ENCODE data around the gene CD2.

The CD2 gene

DNA sequence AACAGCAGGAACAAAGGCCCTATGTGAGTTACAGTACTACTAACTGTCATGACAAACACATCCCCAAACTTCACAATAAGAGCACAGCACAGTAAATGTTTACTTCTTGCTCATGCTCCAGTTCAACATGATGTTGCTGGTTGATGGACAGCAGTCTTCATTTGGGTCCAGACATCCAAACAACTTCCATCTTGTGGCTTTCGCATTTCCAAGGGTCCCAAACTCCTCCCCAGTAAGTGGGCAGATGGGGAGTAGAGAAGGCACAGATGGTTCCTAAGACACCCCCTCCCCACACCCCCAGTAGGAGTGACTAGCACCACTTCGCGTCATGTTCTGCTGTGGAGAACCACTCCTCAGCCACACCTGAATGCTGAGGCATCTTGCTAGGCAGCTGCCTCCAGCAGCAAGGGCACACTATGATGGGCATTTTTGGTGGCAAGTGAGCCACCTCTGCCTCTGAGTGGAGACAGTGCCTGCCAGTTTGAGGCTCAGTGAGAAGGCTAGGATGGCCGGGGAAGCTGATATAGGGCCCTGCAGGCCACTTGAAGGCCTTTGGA, 32.7 kb upstream of the CD2 start:
- DNase-seq (ENCODE audit: insufficient read length, low spot score) (no peak), FAIRE-seq (no peak)
- TF ChIP-seq, protein P1, sequence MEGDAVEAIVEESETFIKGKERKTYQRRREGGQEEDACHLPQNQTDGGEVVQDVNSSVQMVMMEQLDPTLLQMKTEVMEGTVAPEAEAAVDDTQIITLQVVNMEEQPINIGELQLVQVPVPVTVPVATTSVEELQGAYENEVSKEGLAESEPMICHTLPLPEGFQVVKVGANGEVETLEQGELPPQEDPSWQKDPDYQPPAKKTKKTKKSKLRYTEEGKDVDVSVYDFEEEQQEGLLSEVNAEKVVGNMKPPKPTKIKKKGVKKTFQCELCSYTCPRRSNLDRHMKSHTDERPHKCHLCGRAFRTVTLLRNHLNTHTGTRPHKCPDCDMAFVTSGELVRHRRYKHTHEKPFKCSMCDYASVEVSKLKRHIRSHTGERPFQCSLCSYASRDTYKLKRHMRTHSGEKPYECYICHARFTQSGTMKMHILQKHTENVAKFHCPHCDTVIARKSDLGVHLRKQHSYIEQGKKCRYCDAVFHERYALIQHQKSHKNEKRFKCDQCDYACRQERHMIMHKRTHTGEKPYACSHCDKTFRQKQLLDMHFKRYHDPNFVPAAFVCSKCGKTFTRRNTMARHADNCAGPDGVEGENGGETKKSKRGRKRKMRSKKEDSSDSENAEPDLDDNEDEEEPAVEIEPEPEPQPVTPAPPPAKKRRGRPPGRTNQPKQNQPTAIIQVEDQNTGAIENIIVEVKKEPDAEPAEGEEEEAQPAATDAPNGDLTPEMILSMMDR (IDR thresholded peaks at IDR 0.05; ENCODE audit: insufficient read depth, missing control alignments) = no peak

DNA sequence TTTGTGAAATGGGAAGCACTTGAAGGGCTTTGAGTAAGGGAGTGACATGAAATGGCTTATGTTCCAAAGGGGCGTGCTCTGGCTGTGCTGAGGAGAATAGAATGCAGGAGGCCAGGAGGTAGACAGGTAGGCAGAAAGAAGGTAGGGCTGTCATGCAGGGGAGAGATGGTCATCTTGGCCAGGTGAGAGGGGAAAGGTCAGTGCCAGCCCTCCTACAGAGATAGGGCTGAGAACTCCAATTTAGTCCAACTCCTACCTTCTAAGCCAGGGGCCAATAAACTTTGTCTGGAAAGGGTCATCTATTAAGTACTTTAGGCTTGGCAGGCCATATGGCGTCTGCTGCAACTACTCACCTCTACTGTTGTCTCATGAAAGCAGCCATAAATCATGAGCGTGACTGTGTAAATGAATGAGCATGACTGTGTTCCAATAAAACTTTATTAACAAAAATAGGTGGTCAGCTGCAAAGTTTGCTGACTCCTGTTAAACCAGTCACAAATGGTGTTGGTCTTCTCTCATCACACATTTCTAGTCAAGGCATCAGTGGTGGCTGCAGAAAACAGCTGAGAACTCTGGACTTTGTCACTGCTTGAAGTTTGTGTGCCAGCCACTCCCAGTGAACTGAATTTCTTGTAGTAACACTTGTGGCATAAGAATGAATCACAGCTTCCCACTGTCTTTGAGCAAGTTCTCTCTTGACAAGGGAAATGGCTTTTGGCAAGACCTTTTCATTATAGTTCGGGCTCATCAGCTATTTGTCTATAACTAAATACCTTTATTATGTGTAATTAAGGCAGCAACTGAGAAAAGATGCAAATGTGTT, 32.0 kb upstream of the CD2 start:
- DNase-seq (ENCODE audit: insufficient read length, low spot score) (no peak), FAIRE-seq (no peak)

DNA sequence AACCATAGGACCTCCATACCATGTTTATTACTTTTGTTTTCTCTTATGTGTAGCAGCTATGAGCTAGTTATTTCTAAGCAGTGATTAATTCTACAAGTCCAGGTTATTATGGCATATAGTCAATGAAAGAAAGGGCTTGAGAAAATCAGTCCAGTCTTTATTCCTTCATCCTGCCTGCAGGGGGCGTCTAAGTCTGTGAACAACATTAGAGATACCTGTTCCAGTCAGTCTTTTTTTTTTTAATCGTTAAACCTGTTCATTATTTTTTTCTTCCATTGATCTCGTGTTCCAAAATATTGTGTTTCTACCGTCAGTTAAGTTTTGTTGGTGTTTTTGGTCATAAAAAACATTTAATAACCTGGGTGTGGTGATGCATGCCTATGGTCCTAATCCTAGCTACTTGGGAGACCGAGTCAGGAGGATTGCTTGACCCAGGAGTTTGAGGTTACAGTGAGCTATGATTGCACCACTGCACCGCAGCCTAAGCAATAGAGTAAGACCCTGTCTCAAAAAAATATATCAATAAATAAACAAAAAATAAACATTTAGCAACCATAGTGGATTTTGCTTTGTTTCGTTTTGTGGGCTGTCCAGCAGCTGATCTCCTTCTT, 29.4 kb upstream of the CD2 start:
- FAIRE-seq (no peak), DNase-seq (ENCODE audit: insufficient read length, low spot score) (no peak)

More for the DNA sequence above, 32.0 kb upstream of the CD2 start:
- TF ChIP-seq, protein P1 (IDR thresholded peaks at IDR 0.05; ENCODE audit: insufficient read depth, missing control alignments) = no peak

DNA sequence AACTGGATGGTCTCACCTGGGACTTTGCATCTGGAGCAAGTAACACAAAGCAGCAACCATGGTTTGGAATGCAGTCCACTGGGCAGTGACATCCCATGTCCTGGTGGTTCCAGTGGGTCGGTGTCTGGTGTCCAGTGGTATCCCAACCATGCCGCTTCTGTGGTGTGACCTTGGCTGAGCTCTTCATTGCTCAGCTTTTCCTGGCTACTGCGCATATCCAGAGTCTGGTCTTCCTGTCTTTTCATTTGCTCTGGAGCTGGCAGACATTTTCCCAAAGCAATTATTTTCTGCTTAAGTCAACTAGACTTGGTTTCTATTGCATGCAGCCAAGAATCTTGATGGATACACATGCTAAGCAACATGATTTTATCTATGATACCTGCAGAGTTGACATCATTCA, 28.4 kb upstream of the CD2 start:
- FAIRE-seq = no peak
- TF ChIP-seq, protein P1 (IDR thresholded peaks at IDR 0.05; ENCODE audit: insufficient read depth, missing control alignments) = no peak

More for the DNA sequence above, 29.4 kb upstream of the CD2 start:
- TF ChIP-seq, protein P1 (IDR thresholded peaks at IDR 0.05; ENCODE audit: insufficient read depth, missing control alignments) = peak; percentile 80

DNA sequence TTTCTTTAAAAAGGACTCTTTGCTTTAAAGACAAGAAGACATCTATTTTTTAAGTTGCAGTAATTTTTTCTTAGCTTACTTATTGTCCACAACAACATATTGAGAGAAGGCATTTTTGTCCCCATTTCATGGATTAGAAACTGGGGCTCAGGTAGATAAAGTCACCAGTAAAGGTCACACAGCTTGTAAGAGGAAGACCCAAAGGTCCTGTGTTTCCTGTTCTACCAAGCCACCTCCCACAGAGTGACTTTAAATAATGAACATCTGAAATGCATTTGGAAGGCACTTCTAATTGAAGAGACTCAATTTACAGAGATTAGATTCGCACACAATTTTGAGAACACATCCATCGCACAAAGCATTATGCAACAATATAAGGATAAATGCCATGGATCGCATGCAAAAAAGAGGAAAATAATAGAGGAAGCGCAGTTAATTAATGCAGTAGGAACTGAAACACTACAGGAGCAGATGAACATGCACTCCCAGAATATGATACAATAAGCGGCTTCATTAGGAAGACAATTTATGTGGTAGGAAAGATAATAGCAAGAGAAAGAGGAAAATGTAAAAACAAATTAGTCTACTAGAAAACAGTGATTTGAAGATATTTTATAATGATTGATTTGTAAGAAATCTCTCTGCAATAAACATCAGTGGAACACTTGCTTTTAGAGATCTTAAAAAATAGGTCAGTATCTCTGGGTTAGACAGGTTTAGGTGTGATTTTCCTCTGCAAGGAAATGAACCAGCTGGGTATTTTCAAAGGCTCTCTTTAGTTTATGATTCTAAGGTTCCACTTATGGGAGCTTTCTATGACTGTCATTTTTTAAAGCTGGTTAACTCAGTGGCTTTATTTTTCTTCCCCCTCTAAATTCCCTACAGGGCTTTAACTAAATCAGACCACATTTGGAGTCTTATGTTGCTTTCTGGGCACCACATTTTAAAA, 27.1 kb upstream of the CD2 start:
- FAIRE-seq (no peak), DNase-seq (ENCODE audit: insufficient read length, low spot score) (no peak)
- TF ChIP-seq, protein P1 (IDR thresholded peaks at IDR 0.05; ENCODE audit: insufficient read depth, missing control alignments) = no peak

More for the DNA sequence above, 28.4 kb upstream of the CD2 start:
- no peak for DNase-seq (ENCODE audit: insufficient read length, low spot score)

DNA sequence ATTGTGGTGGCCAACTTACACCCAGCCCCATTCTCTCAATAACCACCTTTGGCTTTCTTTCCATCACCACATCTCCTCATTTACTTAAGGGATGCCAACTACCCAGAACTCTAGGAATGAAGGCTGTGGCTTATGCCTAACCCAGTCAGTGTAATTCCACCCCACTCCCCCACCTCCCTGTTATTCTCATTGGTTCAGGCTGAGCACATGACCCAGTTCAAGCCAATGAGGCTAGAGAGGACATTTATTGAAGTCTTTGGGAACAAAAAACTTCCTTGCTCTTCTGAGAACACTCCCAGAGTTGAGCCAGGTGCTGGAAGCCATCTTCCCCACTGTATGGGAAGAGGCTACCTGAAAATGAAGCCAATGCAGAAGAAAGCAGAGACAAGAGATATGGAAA, 22.8 kb upstream of the CD2 start:
- DNase-seq (ENCODE audit: insufficient read length, low spot score) (no peak), FAIRE-seq (no peak)
- TF ChIP-seq, protein P1 (IDR thresholded peaks at IDR 0.05; ENCODE audit: insufficient read depth, missing control alignments) = no peak
